ENCODE results near the gene ALS2.
"Not testable (repeated sequence)": the region's sequence is repeated elsewhere in the genome, so short reads cannot be mapped to it uniquely, and the experiment has no call there.

ALS2 gene

DNA sequence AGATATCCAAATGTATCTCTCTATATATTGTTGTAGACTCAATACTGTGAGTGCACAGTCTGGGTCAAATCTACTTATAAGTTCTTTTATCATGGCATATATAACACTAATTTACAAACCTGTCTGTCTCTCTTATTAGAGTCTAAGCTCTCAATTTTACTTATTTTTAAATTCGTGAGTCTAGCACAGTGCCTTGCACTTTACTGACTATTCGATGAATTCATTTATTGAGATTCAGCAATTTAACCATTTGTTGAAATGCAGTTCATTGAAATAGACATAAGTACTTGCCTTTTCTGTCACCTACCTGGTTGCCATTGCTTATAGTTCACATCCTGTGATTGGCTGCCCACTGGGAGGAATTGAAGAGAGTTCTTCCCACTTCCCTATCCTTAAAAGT lies 10.3 kb upstream of the ALS2 start:
- DNase-seq, result no peak

DNA sequence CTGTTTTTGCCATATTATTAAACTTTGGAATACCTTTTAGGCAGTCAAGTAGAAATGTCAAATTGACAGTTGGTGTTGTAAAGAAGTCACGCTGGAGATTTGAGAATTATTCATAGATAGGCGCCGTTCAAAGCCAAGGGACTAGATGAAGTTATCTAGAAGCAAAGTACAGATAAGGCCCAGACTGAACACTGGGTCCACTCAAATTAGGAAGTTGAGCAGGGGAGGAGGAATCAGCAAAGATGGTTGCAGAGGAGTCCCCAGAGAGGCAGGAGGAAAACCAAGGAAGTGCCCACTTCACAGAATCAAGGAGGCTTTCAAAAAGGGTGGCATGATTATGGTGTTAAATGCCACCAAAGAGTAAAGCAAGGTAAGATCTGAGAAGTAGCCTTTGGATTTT lies 9.6 kb upstream of the ALS2 start:
- no peak for DNase-seq

- no peak for DNase-seq
These were observed 8.7 kb upstream of the ALS2 start for GRCh38 chr2:201789395-201789794.

DNA sequence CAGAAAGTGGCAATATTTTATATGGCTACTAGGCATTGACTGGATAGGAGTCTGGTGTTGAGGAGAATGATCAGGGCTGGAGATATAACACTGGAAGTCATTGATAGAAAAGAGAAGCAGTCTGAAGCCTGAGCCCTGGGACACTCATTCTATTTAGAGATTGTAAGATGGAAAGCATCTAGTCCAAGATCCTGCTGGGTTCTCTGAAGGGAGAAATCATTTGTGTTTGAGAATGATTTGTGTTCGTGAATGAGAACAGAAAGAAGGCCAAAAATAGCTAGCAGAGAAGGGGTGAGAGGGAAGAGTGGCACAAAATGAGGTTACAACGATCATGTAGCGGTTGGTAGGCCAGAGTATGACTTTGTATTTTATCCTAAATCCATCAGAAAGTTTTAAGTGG lies 7.6 kb upstream of the ALS2 start:
- no peak for DNase-seq

DNA sequence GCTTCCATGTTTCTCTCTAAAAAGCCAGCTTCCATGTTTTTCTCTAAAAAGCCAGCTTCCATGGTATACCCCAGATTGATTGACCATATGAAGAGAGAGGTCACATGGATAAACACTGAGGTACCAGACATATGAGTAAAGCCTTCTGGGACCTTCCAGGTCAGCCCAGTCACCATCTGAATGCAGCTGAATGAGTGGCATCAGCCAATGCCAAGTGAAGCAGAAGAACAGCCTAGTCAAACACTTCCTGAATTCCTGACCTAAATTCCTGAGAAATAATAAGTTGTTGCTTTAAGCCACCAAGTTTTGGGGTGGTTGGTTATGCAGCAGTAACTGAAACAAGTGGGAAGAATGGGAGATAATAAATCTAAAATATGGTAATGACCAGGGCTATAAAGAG lies 5.7 kb upstream of the ALS2 start:
- DNase-seq, result no peak

DNA sequence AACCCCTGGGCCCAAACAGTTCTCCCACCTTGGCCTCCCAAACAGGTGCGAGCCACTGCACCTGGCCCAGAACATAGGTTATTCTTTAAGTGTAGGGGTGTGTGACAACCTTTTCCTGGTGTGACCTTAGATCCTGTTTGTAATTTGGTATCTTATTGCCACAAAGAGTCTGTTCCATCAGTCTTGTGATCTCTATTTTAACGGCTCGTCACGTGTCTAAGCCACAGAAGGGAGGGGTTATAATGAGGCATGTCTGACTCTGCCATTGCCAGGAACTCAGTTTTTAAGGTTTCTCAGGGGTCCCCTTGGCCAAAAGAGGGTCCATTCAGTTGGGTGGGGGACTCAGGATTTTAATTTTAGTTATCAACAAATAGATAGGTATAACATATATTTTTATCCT lies 4.4 kb upstream of the ALS2 start:
- DNase-seq, result no peak

GRCh38 chr2:201784563-201784962 lies 3.8 kb upstream of the ALS2 start:
- no peak for DNase-seq

GRCh38 chr2:201781557-201782051 lies 871 bp upstream of the ALS2 start:
- no peak for DNase-seq

DNA sequence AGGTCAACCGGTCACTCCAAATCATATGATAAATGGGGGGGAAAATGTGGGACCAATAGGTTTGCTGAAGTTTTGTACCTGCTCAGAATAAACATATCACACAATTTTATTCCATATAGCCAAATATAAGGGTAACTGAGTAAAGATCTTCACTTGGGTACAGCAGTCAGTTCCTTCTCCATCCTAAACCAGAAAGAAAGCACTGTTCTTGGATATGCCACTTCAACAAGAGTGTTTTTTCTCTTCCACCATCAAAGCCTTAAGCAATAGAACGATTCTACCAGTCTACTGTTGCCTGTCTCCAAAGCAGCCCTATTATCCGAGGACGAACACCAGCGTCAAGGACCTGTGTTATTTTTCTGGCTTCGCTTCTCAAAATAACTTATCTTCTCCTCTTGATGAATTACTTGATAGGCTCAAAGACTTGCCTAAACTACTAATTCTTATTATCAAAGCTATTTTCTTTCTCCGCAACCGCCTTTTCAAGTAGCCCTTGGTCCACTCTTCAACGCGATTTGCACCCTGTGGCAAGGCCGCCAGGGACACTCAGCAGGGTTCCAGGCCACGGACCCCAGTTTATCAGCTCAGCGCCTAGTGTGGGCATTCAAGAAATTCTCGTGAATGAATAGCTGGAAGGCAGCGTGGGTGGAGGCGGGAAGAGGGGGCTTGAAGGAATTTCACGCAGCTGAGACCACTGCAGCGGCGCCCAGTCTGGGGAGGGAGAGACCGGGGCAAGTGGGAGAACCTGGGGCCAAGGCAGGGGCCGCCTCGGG lies 646 bp downstream of the ALS2 start:
- DNase-seq, result no peak

GRCh38 chr2:201777869-201778268 lies 2.9 kb downstream of the ALS2 start:
- no peak for DNase-seq

- DNase-seq, result no peak
These were observed 3.7 kb downstream of the ALS2 start for GRCh38 chr2:201777043-201777442.

DNA sequence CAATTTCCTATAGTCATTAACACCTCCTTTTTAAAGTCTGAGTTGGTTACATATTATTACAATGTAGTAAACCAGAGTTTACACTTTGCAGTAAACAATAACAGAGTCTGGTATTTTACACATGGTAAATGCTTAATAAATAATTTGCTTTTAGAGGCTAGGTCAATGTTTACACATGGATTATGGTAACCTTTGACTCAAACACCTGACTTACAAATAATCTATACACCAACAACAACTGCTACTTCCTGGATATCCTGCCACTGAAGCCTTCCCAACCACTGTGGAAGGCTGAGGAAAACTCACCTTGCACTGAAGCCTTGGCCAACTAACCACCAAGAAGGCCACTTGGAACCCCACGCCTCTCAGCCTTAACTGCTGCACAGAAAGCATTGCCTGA lies 5.4 kb downstream of the ALS2 start:
- DNase-seq, result no peak

GRCh38 chr2:201774546-201774945 lies 6.2 kb downstream of the ALS2 start:
- no peak for DNase-seq

DNA sequence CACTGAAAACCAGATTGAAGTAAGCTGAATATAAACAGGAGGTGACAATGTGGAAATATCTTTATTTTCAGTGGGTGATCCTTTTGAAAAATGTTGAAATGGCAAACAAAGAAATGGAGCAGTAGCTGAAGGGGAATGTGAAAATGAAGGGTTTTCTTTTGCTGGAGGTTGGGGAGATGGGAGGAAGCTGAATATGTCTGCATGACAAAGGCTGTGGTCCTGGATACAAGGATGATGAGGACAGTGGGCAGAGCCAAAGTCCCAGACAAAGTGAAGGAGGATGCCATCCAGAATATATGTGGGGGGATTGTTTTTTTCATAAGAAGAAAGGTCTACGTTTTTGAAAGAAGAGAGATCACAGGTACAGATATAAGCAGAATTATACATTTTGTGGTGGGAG lies 6.7 kb downstream of the ALS2 start:
- no peak for DNase-seq

DNA sequence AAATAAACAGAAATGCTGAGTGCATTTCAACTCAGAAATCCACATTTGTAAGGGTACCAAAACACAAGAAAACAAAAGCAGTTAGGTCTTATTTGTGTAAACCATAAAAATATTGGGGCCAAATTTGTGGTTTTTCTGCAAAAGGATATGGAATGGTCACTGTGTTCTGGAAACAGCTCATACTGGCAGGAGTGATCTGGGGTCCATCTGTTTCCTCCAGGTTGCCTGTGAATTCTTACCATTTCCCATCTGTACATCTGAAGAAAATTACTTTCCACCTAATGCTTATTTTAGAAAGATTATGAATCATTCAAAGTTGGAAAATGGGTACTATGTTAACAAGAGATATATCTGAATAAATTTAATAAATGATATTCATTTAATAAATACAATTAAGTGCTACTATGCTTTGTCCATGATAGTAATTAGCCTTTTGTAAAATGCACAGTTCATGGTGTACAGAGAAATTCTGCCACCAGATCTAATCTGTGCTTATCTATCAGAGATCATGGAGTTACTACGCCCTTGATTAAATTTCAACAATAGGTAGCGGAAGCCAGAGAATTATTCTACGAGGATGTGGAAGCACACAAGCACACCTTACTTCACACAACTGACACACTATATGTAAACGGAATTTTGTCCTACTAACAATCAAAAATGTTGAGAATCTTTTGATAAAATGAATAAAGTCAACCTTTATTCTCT lies 10.9 kb downstream of the ALS2 start:
- DNase-seq, result no peak

GRCh38 chr2:201768918-201769317 lies 11.8 kb downstream of the ALS2 start:
- DNase-seq, result no peak

DNA sequence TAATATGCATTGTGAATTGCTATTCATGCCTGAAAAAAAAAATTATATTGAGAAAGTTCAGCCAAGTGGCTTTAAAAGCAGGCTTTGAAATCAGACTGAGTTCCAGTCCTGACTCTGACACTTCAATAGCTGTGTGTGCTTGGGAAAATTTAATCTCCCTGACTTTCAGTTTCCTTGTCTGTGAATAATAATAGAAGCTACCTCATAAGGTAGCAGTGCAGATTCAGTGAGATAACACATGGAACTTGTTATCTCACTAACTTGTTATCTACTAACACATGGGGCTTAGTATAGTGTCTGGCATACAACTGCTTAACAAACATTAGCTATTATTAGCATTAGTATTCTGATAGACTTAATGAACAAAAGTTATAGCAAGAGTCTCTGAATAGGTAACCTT lies 14.9 kb downstream of the ALS2 start:
- no peak for DNase-seq

DNA sequence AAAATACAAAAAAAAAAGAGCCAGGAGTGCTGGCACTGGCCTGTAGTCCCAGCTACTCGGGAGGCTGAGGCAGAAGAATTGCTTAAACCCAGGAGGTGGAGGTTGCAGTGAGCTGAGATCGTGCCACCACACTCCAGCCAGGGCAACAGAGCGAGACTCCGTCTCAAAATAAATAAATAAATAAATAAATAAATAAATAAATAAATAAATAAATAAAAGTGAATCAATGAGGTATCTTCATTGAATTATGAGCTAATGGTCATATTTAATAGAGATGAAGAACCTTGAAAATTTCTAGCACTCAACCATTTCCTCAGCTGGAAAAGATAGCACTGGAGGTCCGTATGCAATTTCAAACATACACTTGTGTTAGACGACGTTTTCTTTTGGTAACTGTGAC lies 16.3 kb downstream of the ALS2 start:
- not testable (repeated sequence) for DNase-seq

- no peak for DNase-seq
These were observed 19.6 kb downstream of the ALS2 start for GRCh38 chr2:201761101-201761500.

- DNase-seq, result no peak
These were observed 21.2 kb downstream of the ALS2 start for GRCh38 chr2:201759567-201759966.

GRCh38 chr2:201758873-201759272 lies 21.9 kb downstream of the ALS2 start:
- no peak for DNase-seq

- no peak for DNase-seq
These were observed 22.5 kb downstream of the ALS2 start for GRCh38 chr2:201758234-201758633.

DNA sequence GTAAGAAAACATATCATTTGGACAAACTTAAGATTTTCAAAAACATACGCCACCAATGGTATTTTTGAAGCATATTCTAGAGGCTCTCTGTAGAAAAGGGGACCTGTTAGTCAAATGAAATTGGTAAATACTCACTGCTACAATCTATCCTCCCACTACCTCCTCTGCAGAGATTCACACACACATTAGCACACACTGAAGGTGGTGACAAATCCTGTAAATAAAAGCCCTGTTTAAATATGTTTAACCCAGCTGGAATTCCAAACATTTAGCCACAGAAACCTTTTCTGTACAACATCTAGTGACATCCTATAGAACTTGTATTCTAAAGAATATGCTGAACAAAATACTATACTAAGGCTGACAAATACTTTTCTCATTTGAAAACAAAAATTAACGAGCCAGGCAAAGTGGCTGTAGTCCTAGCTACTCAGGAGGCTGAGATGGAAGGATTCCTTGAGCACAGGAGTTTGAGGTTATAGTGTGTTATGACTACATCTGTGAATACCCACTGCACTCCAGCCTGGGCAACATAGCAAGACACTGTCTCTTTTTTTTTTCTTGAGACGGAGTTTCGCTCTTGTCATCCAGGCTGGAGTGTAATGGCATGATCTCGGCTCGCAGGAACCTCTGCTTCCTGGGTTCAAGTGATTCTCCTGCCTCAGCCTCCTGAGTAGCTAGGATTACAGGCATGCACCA lies 25.9 kb downstream of the ALS2 start:
- no peak for DNase-seq

DNA sequence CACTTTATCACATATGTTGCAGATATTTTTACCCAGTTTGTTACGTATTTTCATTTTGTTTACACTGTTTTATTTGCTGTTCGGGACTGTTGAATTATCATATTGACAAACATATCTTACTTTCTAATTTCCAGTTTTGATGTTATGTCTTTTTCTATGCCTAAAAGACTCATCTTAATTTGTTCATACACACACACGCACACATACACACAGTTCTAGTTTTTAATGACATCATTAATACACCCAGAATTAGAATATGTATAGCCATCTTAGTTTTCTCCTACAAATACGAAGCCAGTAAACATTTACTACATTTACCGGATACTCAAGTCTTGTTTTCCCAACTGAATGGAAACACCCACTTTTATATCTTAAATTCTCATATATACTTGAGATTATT lies 29.2 kb downstream of the ALS2 start:
- DNase-seq, result no peak

All from CD4-positive, alpha-beta T cell treated with Interleukin-15 for 1 hour (primary cell).